GM19395 (cell line): Measurements from ENCODE around the gene CHDH.

Experiments used
- ATAC-seq: cut with Tn5 transposase; IDR thresholded peaks from one replicate; pipeline ENCODE4 v1.9.1; 2021; ENCODE audit warnings: mild to moderate bottlenecking, moderate library complexity; ENCODE audit not compliant: unreplicated experiment

CHDH gene

GRCh38 chr3:53846134-53846850 is at the start of gene CHDH, which contains the start of gene IL17RB:
CHDH (minus strand) TSS chr3:53846419; CDS start chr3:53824008, 22,411 bp downstream.
IL17RB (plus strand) TSS chr3:53846568; CDS start chr3:53846589, 21 bp downstream.
- peak; percentile 40 for ATAC-seq

- ATAC-seq, result no peak
These were observed 46.0 kb upstream of the CHDH start for GRCh38 chr3:53892286-53892637.

- peak; percentile 96 for ATAC-seq
These were observed 45.5 kb upstream of the CHDH start, which contains the start of gene SELENOK for GRCh38 chr3:53891497-53892285. SELENOK (minus strand) TSS chr3:53891859.

- ATAC-seq, result peak; percentile 20
These were observed 44.7 kb upstream of the CHDH start for GRCh38 chr3:53890726-53891475.

GRCh38 chr3:53888232-53888631 is 42.0 kb upstream of the CHDH start:
- ATAC-seq, result no peak

GRCh38 chr3:53887446-53887845 is 41.2 kb upstream of the CHDH start:
- no peak for ATAC-seq

- no peak for ATAC-seq
These were observed 39.0 kb upstream of the CHDH start for GRCh38 chr3:53885239-53885638.

GRCh38 chr3:53884623-53885022 is 38.4 kb upstream of the CHDH start:
- no peak for ATAC-seq

GRCh38 chr3:53883008-53883407 is 36.8 kb upstream of the CHDH start:
- ATAC-seq, result no peak

- peak; percentile 85 for ATAC-seq
These were observed 35.7 kb upstream of the CHDH start, which contains the start of gene ACTR8 for GRCh38 chr3:53881691-53882593. ACTR8 (minus strand) TSS chr3:53882152; CDS start chr3:53882101, 51 bp downstream.

GRCh38 chr3:53880396-53881345 is 34.5 kb upstream of the CHDH start:
- no peak for ATAC-seq

GRCh38 chr3:53865732-53866499 is 19.7 kb upstream of the CHDH start:
- ATAC-seq, result peak; percentile 74

GRCh38 chr3:53863145-53863544 is 16.9 kb upstream of the CHDH start:
- no peak for ATAC-seq

- ATAC-seq, result no peak
These were observed 16.0 kb upstream of the CHDH start for GRCh38 chr3:53862241-53862640.

GRCh38 chr3:53860196-53860595 is 14.0 kb upstream of the CHDH start:
- ATAC-seq, result no peak

- ATAC-seq, result no peak
These were observed 13.0 kb upstream of the CHDH start for GRCh38 chr3:53859178-53859577.

- no peak for ATAC-seq
These were observed 12.0 kb upstream of the CHDH start for GRCh38 chr3:53858096-53858741.

GRCh38 chr3:53856964-53857363 is 10.7 kb upstream of the CHDH start:
- ATAC-seq, result peak; percentile 71
